Dermis microvascular lymphatic vessel endothelial cell (primary cell): Measurements from ENCODE around the gene CECR2. TPM values are rescaled to one million over a fixed set of nuclear protein-coding genes. Genes with fewer than 3 reads are reported as not detected.

ENCODE experiments used
- DNase-seq, 2 donors: peaks; one replicate each; pipeline versions ENCODE4 v3.0.0 to v3.0.0-alpha.2; 2010; ENCODE audit warnings: low read depth in 2 of 2
- total RNA-seq: library from RNA; depleted of rRNA; stranded (reverse); fragments of >200 nt; gene quantifications from 2 replicates; pipeline ENCODE4 v1.2.1, GENCODE V29; 2014

Gene CECR2
- total RNA-seq, 1 donor from 2014 or later = under 0.01 TPM

DNA sequence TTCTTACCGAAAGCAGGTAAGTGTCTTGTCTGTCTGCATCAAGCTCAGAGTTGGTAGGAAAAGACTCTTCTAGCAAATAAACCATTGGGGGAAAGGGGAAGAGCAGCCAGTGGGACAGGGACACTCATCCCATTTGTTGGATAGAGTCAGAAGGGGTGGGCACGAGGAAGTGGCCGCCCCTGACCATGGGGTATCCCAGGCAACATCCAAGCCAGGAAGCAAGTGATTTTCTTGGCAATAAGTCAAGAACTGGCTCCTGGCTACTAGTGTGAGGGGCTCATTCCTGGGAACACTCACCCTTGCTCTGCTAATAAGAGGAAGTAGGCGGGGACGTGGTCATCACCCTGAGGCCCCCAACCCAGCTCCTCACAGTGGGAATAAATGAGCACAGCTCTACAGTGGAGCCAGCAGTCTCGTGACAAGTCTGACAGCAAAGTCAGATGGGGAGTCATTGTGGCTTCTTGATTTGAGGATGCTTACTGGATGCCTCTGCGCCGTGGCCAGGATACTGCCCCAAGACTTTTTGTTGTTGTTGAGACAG is 200.8 kb downstream of the CECR2 start:
- peak; percentile 26 to 59 for DNase-seq

DNA sequence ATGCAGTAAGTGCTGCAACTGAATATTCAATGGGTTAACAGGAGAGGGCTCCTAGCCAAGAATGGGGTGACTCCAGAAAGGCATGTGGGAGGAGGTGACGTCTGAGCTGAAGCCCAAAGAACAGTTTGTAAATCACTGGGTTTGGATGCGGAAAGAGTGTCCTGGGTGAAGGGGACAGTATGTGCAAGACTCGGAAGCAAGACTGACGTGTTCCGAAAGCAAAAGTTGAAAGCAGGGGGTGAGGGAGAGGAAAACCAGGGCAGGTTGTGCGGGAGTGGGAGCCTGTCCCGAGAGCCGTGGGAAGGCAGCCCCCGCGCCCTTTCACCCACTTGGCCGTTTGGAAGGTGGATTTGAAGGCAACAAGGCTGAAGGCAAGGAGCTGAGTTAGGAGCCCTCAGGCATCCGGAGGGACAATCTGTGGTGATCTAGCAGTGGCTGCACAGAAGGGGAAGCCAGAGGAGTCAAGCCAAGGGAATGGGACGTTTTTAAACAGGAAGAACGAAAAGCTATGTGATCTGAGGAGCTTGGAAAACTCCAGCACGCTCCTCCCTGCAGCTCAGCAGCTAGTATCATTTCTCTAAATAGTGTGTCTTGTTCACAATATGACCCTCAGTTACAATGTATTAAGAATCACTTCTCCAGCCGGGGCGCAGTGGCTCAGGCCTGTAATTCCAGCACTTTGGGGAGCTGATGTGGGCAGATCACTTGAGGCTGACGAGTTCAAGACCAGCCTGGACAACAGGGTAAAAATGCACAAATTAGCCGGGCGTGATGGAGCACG is 201.8 kb downstream of the CECR2 start:
- DNase-seq = peak in 1 of 2 donors; percentile 23

DNA sequence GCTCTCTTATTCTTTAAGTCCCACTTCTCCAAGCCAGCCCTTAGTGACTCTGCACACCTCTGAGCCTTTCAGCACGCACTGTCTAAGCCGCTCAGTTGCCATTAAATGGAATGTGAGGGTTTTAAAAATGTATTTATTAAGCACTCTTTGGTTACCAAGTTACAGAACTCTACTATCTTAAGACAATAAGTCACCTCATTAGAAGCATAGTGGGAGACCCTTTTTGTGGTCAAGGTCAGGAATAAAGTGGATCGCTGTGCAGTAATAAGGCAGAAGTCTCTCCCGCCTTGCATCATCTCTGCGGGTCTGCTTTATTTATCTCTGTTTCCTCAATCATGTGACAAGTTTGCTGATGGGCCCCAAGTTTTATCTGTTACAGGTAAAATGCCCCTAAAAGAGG is 205.9 kb downstream of the CECR2 start:
- no peak for DNase-seq

DNA sequence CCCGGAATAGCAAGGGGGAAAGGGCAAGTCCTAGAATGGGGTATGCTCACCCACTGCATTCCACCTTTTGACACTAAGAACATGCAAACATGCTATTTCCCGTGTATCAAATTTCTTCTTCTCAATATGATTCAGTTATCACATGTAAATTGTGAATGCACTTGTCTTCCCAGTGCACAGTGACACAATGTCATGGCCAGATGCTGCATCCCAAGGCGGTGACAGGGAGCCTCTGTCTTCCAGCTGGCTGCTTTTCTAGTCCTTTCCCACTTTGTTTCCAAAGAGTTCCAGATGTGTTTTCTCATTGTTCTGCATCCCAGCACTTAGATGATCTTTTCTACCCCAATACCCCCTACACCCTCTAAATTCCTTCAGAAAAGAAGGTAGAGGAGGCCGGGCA is 206.4 kb downstream of the CECR2 start:
- DNase-seq = no peak

DNA sequence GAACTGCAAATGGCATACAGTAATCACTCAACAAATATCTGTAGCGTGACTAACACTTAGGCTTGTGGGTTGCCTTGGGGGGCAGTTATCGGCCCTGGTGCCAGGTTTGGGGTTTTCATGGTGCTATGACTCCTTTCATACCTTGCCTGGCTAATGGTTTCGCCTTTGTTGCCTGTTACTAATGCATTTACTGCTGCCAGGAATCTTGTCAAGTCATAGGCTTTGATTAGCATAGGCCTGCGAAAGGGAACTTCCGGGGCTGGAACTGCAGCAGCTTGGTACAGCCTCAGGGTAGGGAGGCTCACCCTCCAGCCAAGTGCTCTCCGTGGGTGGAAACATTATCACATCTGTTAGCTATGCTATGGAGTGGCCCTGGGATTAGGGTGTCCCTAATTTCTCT is 207.2 kb downstream of the CECR2 start:
- no peak for DNase-seq

DNA sequence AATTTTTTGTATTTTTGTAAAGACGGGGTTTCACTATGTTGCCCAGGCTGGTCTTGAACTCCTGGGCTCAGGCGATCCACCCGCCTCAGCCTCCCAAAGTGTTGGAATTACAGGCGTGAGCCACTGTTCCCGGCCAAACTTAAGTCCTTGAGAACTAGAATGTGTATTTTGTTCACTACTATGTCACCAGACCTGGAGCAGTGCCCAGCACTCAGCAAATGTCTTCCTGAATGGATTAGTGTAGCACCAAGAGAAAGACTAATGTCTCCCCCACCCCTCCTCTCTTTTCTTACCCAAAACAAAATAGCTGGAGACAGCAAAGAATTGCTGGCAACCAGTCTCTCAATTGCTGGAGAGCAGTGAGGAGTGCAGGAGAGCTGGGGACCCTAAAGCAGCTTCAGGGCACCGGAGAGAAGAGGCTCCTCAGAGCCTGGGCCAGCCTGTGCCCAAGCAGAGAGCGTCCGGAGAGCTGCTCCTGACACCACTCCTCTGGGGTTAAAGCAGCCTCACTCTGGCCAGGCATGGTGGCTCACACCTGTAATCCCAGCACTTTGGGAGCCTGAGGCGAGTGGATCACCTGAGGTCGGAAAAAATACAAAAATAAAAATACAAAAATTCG is 209.0 kb downstream of the CECR2 start:
- DNase-seq = peak in 1 of 2 donors; percentile 12

DNA sequence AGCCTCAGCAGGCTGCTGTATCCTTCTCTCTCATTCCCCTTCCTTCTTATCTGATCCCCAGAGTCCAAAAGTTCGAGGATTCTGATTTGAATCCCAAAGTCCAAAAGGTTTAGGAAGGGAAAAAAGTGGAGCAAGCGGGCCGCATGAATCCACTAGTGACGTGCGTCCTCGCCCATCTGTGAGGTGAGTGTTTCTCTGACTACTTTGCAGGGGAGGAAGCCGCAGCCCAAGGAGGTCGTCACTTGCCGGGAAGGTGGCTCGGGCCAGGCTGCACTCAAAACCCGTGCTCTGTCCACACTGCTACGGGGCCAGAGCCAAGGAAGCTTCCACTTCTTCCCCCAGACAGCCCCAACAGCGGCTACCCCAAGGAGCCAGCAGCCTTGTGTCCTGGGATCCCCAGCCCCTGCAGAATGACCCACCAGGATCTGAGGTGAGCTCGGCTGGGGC is 210.3 kb downstream of the CECR2 start:
- no peak for DNase-seq

DNA sequence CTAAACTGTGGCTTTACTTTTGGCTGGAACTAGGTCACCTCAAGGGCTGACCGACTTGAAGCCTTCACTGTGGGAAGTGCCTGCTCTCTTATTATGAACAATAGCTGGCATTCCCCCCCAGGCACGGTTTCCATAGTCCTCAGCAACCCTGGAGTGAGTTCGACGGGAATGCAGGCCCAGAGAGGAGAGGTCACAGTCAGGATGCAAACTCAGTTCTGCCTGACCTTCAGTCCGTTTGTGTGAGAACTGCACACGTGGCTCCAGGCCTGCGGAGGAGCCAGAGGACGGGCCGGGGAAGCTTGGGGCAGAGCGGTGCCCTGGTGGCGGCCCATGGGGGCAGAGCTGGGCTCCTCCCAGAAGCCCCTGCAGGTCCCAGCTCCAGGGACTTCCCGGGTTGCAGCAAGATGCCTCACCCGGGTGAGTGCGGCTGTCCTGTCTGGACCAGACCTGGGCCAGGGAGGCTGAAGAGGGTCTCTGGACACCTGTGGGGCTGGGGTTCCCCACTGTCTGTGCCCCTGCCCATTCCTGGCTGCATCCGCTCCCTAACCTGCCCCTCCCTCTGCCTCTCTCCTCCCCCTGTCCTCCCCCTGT is 211.3 kb downstream of the CECR2 start:
- DNase-seq = no peak

DNA sequence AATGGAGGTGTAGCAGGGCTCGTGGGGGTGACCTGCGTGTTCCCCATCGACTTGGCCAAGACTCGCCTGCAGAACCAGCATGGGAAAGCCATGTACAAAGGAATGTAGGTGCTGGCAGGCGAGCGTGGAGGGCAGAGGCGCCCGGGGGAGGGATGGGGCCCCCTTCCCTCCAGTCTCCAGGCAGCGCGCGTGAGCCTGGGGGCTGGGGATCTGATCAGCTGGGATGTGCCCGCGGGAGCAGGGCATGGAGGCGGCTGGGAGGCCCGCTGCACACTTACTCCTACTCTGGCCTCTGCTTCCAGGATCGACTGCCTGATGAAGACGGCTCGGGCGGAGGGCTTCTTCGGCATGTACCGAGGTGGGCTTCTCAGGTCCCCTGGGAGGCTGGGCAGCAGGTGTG is 211.8 kb downstream of the CECR2 start:
- no peak for DNase-seq

DNA sequence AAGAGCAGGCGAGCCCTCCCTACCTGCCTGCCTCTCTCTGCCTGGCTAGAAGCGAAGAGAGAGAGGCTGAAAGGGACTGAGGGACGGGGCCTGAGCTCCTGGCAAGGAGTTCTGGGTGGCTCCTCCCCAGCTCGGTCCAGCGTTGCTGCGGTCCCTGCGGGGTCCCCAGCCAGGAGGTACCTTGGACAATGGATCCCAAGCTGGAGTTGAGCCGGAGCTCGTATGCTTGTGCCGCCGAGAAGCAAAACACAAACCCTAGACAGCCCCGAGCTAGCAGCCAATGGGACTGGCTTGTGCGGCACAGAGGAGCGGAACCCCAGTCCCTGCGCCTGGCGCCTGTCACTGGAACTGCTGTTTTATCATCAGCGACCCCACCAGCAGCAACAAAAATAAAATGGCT is 212.4 kb downstream of the CECR2 start:
- DNase-seq = no peak

DNA sequence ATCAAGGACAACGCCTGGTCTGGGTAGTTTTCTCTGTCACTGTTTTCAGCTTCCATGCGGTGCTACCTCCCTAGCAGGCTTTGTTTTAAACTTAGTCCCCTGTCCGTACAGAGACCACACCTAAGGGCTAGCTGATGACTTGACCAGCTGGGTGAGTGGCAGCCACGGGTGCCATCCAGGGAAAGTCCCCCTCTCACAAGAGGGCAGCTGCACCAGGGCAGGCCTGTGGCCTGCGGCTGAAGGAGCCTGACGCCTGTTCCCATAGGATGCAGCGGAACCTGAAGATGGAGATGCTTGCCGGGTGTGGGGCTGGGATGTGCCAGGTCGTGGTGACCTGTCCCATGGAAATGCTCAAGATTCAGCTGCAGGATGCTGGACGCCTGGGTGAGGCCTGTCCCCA is 213.9 kb downstream of the CECR2 start:
- DNase-seq = no peak

DNA sequence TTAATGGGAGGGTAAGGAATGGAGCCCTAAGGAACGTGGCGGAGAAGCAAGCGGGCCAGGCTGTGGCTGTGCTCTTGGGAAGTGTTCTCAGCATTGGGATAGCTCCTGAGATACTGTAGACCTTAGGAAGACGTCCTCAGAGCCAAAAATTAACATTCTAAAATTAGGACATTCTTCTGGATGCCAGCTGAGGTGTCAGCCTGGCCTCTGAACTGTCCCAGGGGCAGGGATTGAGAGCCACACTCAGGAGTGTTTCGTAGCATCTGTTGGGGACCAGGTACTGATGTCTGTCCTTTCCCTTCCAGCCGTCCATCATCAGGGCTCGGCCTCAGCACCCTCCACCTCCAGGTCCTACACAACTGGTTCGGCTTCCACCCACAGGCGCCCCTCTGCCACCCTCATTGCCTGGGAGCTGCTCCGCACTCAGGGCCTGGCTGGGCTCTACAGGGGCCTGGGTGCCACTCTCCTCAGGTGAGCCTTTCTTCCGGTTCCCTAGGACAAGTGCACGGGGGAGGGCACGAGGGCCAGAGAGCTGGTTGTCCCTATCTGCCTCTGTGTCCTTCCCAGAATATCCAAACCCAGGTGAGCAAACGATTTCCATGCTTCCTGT is 217.7 kb downstream of the CECR2 start:
- no peak for DNase-seq

DNA sequence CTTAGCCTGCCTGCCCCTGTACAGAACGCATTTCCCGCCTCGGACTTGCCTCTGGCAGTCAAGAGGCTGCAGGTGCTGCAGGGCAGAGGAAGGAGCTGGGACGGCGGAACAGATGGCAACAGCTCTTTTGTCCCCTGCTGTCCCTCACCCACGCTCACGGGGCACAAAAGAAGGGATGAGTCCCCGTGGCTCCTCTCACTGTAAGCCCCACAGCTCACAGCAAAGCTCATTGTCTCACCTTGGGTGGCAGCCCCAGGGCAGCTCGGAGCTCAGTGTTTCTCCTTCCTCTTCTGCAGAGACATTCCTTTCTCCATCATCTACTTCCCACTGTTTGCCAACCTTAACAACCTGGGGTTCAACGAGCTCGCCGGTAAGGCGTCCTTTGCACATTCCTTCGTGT is 218.4 kb downstream of the CECR2 start:
- DNase-seq = no peak

DNA sequence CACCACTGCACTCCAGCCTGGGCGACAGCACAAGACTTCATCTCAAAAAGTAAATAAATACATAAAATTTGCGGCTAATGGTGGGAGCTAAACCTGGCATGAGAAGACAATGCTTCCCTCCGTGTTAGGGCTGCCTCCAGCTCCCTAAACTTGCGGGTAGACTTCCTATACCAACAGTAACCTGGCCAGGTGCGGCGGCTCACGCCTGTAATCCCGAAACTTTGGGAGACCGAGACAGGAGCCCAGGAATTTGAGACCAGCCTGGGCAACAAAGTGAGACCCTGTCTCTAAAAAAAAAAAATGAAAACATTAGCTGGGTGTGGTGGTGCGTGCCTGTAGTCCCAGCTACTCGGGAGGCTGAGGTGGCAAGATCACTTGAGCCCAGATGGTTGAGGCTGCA is 219.3 kb downstream of the CECR2 start:
- no peak for DNase-seq

DNA sequence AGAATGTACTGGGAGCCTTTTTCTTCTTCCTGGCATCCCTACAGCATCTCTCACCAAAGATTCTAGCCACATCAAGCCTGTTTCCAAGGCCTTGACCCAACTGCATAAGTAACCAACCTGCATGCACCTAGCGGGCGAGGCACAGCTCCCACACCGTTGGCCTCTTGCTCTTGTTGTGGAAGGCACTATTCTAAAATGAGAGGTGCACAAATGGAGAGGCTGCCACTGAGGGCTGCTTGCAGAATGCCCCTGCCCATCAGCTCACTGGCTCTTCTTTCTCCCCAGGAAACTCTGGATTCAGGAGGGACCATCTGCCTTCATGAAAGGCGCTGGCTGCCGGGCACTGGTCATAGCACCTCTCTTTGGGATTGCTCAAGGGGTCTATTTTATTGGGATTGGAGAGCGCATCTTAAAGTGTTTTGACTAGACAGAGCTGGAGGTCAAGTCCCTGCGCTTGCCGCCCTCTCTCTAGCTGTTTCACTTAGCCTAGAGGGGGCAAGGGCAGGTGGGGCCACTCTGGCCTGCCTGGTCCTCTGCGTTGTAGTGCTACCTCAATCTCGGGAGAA is 220.6 kb downstream of the CECR2 start:
- DNase-seq = no peak

DNA sequence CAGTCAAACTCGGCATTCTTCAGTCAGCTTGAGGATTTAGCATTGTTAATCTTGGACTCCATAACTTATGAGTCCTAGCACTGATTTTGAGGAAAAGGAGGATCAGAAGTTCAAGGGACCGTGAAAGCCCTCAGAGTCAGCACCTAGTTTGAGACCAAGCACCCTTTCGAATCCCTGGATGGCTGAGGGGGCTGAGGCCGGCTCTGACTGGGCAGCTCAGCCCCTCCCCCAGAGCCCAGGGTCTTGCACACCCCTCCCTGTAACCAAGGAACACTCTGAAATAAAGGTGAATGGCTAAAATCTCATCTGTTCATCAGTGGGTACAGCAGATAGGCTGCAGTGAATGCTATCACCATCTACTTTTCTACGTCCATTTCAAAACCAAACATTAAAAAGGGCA is 221.3 kb downstream of the CECR2 start:
- no peak for DNase-seq

DNA sequence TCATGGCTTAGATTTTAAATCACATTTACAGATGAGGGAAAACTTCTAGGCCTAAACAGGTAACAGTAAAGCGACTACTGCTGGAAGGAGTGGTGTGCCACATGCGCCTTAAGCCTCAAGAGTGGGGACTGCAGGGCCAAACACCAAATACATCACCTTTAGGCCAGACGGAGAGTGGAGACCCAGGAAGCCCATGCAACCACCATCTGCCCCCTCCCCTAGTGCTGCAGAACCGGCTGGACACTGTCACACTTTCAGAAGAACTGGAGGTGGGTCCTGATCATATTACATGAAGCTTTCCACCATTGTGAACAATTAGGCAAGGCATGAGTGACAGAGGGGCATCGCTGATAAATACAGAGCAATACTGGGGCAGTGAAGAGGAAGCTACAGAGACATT is 222.9 kb downstream of the CECR2 start:
- no peak for DNase-seq

DNA sequence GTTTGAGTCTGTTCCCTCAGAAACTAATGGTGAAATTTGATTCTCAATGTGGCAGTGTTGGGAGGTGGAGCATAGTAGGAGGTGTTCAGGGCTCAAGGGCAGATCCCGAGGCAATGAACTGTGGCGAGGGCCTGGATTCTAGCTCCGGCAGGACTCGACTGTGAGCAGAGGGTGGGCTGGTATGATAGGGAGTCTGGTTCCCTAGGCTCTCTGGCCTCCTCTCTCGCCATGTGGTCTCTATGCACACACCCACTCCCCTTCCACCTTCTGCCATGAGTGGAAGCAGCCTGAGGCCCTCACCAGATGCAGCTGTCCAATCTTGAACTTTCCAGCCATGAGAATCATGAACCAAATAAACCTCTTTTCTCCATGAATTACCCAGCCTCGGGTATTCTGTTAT is 227.0 kb downstream of the CECR2 start:
- no peak for DNase-seq

DNA sequence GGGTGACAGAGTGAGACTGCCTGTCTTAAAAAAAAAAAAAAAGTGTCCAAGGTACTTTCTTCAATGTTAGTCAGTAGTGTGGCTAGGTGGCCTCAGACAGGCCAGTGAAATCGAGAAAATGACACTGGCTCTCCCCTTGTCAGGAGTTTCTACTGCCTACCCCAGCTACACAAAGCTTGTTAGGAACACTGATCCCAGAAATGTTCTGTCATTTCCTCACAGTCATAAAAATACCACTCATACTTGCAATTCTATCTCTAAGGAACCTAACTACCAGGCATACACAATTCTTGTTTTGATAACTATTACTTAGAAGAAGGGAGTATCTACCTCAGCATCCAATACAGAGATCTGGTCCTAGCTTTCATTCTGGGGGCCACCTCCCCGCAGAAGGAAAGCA is 228.0 kb downstream of the CECR2 start:
- DNase-seq = no peak

DNA sequence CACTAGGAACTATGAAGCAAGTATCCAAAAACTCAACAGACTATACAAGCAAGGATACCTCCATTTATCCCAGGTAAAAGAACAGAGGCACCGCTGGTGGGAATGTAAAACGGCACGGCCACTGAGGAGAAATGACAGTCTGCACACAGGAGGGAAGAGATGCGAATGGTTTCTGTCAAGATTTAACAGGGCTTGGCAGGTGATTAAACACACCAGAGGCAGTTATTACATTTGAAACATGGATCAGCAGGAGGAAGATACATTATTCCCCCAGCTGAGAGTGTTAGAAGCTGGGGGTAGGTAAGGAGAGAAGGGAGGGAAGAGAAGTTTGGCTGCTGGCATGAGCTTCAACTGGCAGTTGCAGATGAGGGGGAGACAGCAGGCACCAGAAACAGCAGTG is 229.1 kb downstream of the CECR2 start:
- DNase-seq = no peak

DNA sequence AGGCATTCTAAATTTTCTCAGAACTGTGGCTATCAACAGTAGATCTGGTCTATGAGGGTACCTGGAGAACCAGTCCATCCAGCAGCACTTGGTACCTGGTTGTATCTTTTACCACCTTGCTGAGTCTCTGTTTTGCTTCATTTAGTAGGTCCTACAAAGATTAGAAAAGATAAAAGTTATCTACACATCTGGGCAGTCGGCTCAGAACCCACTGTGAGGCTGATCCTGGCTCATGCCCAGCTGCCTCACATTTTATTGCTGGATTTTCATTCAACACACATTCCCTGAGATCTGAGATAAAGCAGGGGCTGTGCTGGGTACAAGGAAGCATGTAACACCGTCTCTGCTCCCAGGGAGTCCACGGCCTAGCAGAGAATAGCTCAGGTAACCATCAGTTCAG is 231.8 kb downstream of the CECR2 start:
- no peak for DNase-seq

DNA sequence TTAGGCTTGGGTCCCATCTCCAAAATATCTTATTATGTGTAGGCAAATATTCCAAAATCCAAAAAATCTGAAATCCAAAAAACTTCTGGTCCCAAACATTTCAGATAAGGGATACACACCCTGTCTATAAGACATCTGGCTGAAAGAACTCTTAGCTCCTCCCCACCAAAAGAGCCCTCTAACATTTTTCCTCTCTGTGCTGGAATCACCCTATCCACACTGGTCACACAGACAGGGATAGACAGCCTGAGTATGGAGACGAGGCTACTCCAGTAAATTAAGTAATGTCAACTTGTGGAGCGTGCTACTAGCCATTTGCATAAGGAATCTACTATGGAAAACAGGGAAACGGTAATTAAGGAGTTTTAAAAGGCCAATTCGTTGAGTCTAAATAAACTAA is 234.4 kb downstream of the CECR2 start:
- no peak for DNase-seq
